CD4-positive, alpha-beta T cell treated with Interleukin-17A for 1 hour (primary cell): ENCODE measurements around the gene CAPN1.

Source experiments
- DNase-seq: peaks from one replicate; pipeline ENCODE4 v3.0.0-alpha.2; 2020

Gene CAPN1

GRCh38 chr11:65204646-65205601 lies 23.2 kb downstream of the CAPN1 start:
- DNase-seq, result peak; percentile 46

- DNase-seq, result no peak
Measured at GRCh38 chr11:65205602-65205967, 23.9 kb downstream of the CAPN1 start.

- no peak for DNase-seq
Measured at GRCh38 chr11:65206441-65206841, 24.7 kb downstream of the CAPN1 start.

- no peak for DNase-seq
Measured at GRCh38 chr11:65206901-65207300, 25.2 kb downstream of the CAPN1 start.

- no peak for DNase-seq
Measured at GRCh38 chr11:65207918-65208784, 26.4 kb downstream of the CAPN1 start.

- DNase-seq, result no peak
Measured at GRCh38 chr11:65208785-65209710, 27.3 kb downstream of the CAPN1 start.

GRCh38 chr11:65209711-65210360 lies 28.1 kb downstream of the CAPN1 start:
- DNase-seq, result no peak

- DNase-seq, result no peak
Measured at GRCh38 chr11:65210361-65210731, 28.6 kb downstream of the CAPN1 start.

GRCh38 chr11:65210748-65211147 lies 29.0 kb downstream of the CAPN1 start:
- DNase-seq, result no peak

- no peak for DNase-seq
Measured at GRCh38 chr11:65211293-65212105, 29.8 kb downstream of the CAPN1 start.

GRCh38 chr11:65212226-65212801 lies 30.6 kb downstream of the CAPN1 start:
- DNase-seq, result no peak

- no peak for DNase-seq
Measured at GRCh38 chr11:65213322-65214211, 31.8 kb downstream of the CAPN1 start.

- DNase-seq, result no peak
Measured at GRCh38 chr11:65214212-65214845, 32.6 kb downstream of the CAPN1 start.

- DNase-seq, result no peak
Measured at GRCh38 chr11:65215441-65216076, 33.8 kb downstream of the CAPN1 start.

- no peak for DNase-seq
Measured at GRCh38 chr11:65216830-65217229, 35.1 kb downstream of the CAPN1 start.

- no peak for DNase-seq
Measured at GRCh38 chr11:65217441-65218423, 36.0 kb downstream of the CAPN1 start.

GRCh38 chr11:65218446-65218845 lies 36.7 kb downstream of the CAPN1 start:
- DNase-seq, result no peak

- DNase-seq, result no peak
Measured at GRCh38 chr11:65219930-65220213, 38.1 kb downstream of the CAPN1 start.
